Liver (tissue), 9 donors: ENCODE data around the gene HOXD4. TPM values are rescaled to one million over a fixed set of nuclear protein-coding genes. Genes with fewer than 3 reads are reported as not detected.

Experiments used
- DNase-seq: peaks from one replicate; pipeline ENCODE4 v3.0.0-alpha.2; 2017; ENCODE audit warnings: low spot score
- H3K27ac ChIP-seq, 2 donors: one replicate each; pipeline ENCODE4 v1.7.0; 2013; ENCODE audit warnings: inconsistent platforms in 2 of 2, low read length in 2 of 2, control low read depth in 1 of 2, low read depth in 1 of 2, mild to moderate bottlenecking in 1 of 2
- H3K27me3 ChIP-seq, 4 donors: one replicate each; pipeline versions ENCODE4 v1.6.1 to v1.7.0; 2013; ENCODE audit warnings: low read length in 3 of 4, inconsistent platforms in 1 of 4, mild to moderate bottlenecking in 1 of 4, moderate library complexity in 1 of 4; ENCODE audit not compliant: control insufficient read depth in 4 of 4, insufficient read depth in 4 of 4
- H3K36me3 ChIP-seq, 4 donors: one replicate each; pipeline versions ENCODE4 v1.6.1 to v1.7.0; 2013; ENCODE audit warnings: low read length in 3 of 4, mild to moderate bottlenecking in 3 of 4, low read depth in 1 of 4, moderate library complexity in 1 of 4; ENCODE audit not compliant: control insufficient read depth in 4 of 4, insufficient read depth in 3 of 4
- H3K4me1 ChIP-seq, 4 donors: one replicate each; pipeline versions ENCODE4 v1.6.1 to v1.7.0; 2013; ENCODE audit warnings: low read length in 3 of 4, mild to moderate bottlenecking in 3 of 4, moderate library complexity in 1 of 4; ENCODE audit not compliant: control insufficient read depth in 4 of 4, insufficient read depth in 4 of 4
- H3K4me3 ChIP-seq, 3 donors: one replicate each; pipeline versions ENCODE4 v1.6.1 to v1.7.0; 2013; ENCODE audit warnings: low read length in 3 of 3, control low read depth in 1 of 3, low read depth in 1 of 3, mild to moderate bottlenecking in 1 of 3
- H3K9ac ChIP-seq, 2 donors: one replicate each; pipeline ENCODE4 v1.7.0; 2013; ENCODE audit warnings: low read length in 2 of 2, mild to moderate bottlenecking in 2 of 2, moderate library complexity in 2 of 2, control low read depth in 1 of 2, low read depth in 1 of 2
- H3K9me3 ChIP-seq, 4 donors: one replicate each; pipeline versions ENCODE4 v1.6.1 to v1.7.0; 2013; ENCODE audit warnings: low read length in 3 of 4; ENCODE audit not compliant: control insufficient read depth in 4 of 4
- EGR1 ChIP-seq, 2 donors: IDR thresholded peaks; 2 replicates each; pipeline ENCODE4 v1.6.1; 2016 to 2018; ENCODE audit warnings: antibody characterized with exemption in 2 of 2, low read depth in 2 of 2
- FOXA1 ChIP-seq: IDR thresholded peaks from 2 replicates; pipeline ENCODE4 v1.6.1; 2016; ENCODE audit warnings: antibody characterized with exemption
- GABPA ChIP-seq, 2 donors: IDR thresholded peaks in 1 of 2; conservative IDR thresholded peaks in 1 of 2; 2 replicates each; pipeline ENCODE4 v1.6.1; 2016; ENCODE audit warnings: antibody characterized with exemption in 2 of 2, mild to moderate bottlenecking in 1 of 2, moderate library complexity in 1 of 2
- HNF4G ChIP-seq: IDR thresholded peaks from 2 replicates; pipeline ENCODE4 v1.6.1; 2016; ENCODE audit warnings: antibody characterized with exemption
- JUND ChIP-seq, 2 donors: IDR thresholded peaks; 2 replicates each; pipeline ENCODE4 v1.6.1; 2016; ENCODE audit warnings: antibody characterized with exemption in 2 of 2
- NR2F2 ChIP-seq: IDR thresholded peaks from 2 replicates; pipeline ENCODE4 v1.6.1; 2016; ENCODE audit warnings: antibody characterized with exemption
- RAD21 ChIP-seq, 2 donors: IDR thresholded peaks; 2 replicates each; pipeline ENCODE4 v1.6.1; 2016; ENCODE audit warnings: antibody characterized with exemption in 2 of 2, mild to moderate bottlenecking in 2 of 2
- RXRA ChIP-seq, 2 donors: IDR thresholded peaks; 2 replicates each; pipeline ENCODE4 v1.6.1; 2017 to 2018; ENCODE audit warnings: antibody characterized with exemption in 2 of 2, mild to moderate bottlenecking in 1 of 2
- SP1 ChIP-seq: IDR thresholded peaks from 2 replicates; pipeline ENCODE4 v1.6.1; 2018; ENCODE audit warnings: antibody characterized with exemption, mild to moderate bottlenecking
- TAF1 ChIP-seq: conservative IDR thresholded peaks from 2 replicates; pipeline ENCODE4 v1.6.1; 2016; ENCODE audit warnings: antibody characterized with exemption, mild to moderate bottlenecking
- WGBS: extraction: QIAGEN DNeasy Blood & Tissue Kit; methylation state at CpG from one replicate; pipeline ENCODE4 v1.1.7; 2013; 5-methylcytosine and 5-hydroxymethylcytosine counted together
- polyA plus RNA-seq, 2 donors: library from polyadenylated mRNA; stranded (reverse) in 1 of 2; unstranded in 1 of 2; fragments of 200-250 nt in 1 of 2; fragments of >200 nt in 1 of 2; fragmentation: Nextera tagmentation in 1 of 2; extraction: Ambion mirVana in 1 of 2; gene quantifications; one replicate each; pipeline versions ENCODE4 v1.2.1 to v1.2.3, GENCODE V29; 2013 to 2015
- total RNA-seq, 2 donors: library from RNA; depleted of rRNA; stranded (reverse); fragments of >200 nt; gene quantifications; one replicate each; pipeline ENCODE4 v1.2.3, GENCODE V29; 2014
- TF ChIP-seq, protein P1 (sequence below): IDR thresholded peaks from 2 replicates; pipeline ENCODE4 v1.6.1; 2016; ENCODE audit warnings: antibody characterized with exemption
- TF ChIP-seq, protein P2 (sequence below): fragments of 150-350 bp; IDR thresholded peaks from 2 replicates; pipeline ENCODE4 v1.5.1; 2017; ENCODE audit warnings: improper control_type of control experiment, low read depth, low read length; ENCODE audit not compliant: missing input control
- TF ChIP-seq, protein P3 (sequence below): IDR thresholded peaks from 2 replicates; pipeline ENCODE4 v1.6.1; 2016; ENCODE audit warnings: antibody characterized with exemption
- TF ChIP-seq, protein P4 (sequence below): IDR thresholded peaks from 2 replicates; pipeline ENCODE4 v1.6.1; 2016; ENCODE audit warnings: antibody characterized with exemption
- TF ChIP-seq, protein P5 (sequence below): IDR thresholded peaks from 2 replicates; pipeline ENCODE4 v1.6.1; 2016; ENCODE audit warnings: antibody characterized with exemption, mild to moderate bottlenecking
- donor health status: healthy.
- donor health status: healthy.
- donor health status: healthy.
- donor health status: healthy.
- donor health status: healthy.

The HOXD4 gene
- total and polyA plus RNA-seq, 4 donors: not detected

DNA sequence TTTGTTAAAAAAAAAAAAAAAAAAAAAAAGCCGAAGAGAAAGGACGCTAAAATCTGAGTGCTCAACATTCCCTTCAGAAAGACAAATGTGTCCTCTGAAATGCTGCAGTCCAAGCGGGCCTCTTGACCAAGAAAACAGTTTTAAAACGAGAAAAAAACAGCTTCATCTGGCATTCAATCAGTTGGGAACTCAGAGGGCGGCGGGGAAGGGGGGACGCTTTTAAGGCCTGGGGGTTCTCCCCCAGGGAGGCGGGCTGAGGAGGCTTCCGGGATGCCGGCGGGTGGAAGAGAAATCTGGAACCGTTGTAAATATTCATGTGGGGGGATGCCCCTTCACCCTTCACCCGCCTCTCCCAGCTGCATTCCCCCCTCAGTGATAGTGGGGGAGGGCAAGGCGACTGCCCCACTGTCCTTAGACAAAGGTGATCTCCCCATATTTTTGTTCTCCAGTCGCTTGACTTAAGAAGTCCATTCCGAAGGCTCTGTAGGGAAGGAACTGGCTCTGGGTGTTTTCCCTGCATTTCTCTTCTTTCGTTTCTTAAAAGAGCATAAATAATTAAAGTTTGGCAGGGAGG, 47.5 kb upstream of the HOXD4 start:
- 6% methylated on average over 17 of the region's 17 CpGs for WGBS
- Histone ChIP-seq H3K9ac (no peak overlapping the region), H3K27ac (no peak overlapping the region), H3K9me3 (no peaks in the 10 kb centered on the region), H3K4me1 (peaks cover 0 to 21% (median 3%) of the 10 kb centered on the region in 4 donors), H3K27me3 (peaks cover 24 to 66% (median 36%) of the 10 kb centered on the region in 4 donors), H3K36me3 (no peaks in the 10 kb centered on the region), H3K4me3 (no peak overlapping the region)
- DNase-seq: no peak
- no peak for TF ChIP-seq HNF4G
- no peak for TF ChIP-seq SP1
- TF ChIP-seq, protein P1, sequence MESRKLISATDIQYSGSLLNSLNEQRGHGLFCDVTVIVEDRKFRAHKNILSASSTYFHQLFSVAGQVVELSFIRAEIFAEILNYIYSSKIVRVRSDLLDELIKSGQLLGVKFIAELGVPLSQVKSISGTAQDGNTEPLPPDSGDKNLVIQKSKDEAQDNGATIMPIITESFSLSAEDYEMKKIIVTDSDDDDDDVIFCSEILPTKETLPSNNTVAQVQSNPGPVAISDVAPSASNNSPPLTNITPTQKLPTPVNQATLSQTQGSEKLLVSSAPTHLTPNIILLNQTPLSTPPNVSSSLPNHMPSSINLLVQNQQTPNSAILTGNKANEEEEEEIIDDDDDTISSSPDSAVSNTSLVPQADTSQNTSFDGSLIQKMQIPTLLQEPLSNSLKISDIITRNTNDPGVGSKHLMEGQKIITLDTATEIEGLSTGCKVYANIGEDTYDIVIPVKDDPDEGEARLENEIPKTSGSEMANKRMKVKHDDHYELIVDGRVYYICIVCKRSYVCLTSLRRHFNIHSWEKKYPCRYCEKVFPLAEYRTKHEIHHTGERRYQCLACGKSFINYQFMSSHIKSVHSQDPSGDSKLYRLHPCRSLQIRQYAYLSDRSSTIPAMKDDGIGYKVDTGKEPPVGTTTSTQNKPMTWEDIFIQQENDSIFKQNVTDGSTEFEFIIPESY: no peak
- TF ChIP-seq JUND (IDR thresholded peaks at IDR 0.05): no peak
- no peak for TF ChIP-seq TAF1
- TF ChIP-seq EGR1 (IDR thresholded peaks at IDR 0.05; ENCODE audit: low read depth in 2 of 2): no peak
- TF ChIP-seq, protein P2, sequence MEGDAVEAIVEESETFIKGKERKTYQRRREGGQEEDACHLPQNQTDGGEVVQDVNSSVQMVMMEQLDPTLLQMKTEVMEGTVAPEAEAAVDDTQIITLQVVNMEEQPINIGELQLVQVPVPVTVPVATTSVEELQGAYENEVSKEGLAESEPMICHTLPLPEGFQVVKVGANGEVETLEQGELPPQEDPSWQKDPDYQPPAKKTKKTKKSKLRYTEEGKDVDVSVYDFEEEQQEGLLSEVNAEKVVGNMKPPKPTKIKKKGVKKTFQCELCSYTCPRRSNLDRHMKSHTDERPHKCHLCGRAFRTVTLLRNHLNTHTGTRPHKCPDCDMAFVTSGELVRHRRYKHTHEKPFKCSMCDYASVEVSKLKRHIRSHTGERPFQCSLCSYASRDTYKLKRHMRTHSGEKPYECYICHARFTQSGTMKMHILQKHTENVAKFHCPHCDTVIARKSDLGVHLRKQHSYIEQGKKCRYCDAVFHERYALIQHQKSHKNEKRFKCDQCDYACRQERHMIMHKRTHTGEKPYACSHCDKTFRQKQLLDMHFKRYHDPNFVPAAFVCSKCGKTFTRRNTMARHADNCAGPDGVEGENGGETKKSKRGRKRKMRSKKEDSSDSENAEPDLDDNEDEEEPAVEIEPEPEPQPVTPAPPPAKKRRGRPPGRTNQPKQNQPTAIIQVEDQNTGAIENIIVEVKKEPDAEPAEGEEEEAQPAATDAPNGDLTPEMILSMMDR: no peak
- TF ChIP-seq, protein P3, sequence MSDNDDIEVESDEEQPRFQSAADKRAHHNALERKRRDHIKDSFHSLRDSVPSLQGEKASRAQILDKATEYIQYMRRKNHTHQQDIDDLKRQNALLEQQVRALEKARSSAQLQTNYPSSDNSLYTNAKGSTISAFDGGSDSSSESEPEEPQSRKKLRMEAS: no peak
- TF ChIP-seq, protein P4, sequence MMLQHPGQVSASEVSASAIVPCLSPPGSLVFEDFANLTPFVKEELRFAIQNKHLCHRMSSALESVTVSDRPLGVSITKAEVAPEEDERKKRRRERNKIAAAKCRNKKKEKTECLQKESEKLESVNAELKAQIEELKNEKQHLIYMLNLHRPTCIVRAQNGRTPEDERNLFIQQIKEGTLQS: no peak
- TF ChIP-seq FOXA1: no peak
- TF ChIP-seq GABPA (IDR thresholded peaks at IDR 0.05 in 1 of 2, conservative IDR thresholded peaks at IDR 0.05 in 1 of 2): no peak

DNA sequence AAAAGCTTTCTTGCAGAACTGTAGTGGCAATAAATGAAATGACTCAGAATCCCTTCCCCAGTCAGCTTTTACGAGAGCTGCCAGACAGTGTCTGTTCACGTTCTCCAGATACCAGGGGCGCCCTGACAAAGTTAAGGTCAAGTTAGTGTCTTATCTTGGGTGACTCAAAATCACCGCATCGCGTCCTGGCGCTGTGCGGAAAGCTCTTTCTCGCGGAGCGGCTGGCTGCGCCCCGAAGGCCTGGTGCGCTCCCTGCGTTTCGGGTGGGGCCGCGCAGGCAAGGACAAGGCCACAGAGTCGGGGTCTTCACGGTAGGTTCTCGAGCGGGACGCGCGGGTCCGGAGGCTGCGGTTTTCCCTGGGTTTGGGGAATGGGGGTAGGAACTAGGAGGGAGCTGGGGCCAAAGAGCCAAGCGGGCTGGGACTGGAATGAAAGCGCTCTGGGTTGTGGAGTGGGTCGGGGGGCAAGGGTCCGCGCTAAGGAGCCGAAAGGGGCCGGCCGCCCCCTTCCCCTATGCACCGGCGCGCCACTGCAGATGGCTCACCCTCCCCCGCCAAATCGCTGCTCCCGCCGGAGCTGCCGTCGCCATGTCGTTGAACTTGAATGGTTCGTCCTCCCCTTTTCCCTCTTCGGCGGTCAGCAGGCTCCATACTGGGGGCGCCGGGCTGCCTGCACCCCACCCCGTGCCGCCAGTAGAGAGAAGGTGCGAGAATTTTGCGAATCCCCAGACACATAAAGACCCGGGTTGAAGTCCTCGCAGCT, 46.9 kb upstream of the HOXD4 start:
- Histone ChIP-seq H3K27me3 (peaks cover 25 to 66% (median 36%) of the 10 kb centered on the region in 4 donors), H3K4me1 (peaks cover 0 to 21% (median 4%) of the 10 kb centered on the region in 4 donors), H3K9ac (no peak overlapping the region), H3K27ac (no peak overlapping the region), H3K9me3 (no peaks in the 10 kb centered on the region), H3K4me3 (no peak overlapping the region), H3K36me3 (no peaks in the 10 kb centered on the region)
- DNase-seq: no peak
- WGBS: 5% methylated on average over 56 of the region's 56 CpGs
- TF ChIP-seq, protein P4: no peak
- TF ChIP-seq NR2F2 (no peak), RAD21 (IDR thresholded peaks at IDR 0.05) (no peak), FOXA1 (no peak), SP1 (no peak), HNF4G (no peak), JUND (IDR thresholded peaks at IDR 0.05) (no peak), GABPA (IDR thresholded peaks at IDR 0.05 in 1 of 2, conservative IDR thresholded peaks at IDR 0.05 in 1 of 2) (no peak), RXRA (IDR thresholded peaks at IDR 0.05) (no peak)
- TF ChIP-seq, protein P5, sequence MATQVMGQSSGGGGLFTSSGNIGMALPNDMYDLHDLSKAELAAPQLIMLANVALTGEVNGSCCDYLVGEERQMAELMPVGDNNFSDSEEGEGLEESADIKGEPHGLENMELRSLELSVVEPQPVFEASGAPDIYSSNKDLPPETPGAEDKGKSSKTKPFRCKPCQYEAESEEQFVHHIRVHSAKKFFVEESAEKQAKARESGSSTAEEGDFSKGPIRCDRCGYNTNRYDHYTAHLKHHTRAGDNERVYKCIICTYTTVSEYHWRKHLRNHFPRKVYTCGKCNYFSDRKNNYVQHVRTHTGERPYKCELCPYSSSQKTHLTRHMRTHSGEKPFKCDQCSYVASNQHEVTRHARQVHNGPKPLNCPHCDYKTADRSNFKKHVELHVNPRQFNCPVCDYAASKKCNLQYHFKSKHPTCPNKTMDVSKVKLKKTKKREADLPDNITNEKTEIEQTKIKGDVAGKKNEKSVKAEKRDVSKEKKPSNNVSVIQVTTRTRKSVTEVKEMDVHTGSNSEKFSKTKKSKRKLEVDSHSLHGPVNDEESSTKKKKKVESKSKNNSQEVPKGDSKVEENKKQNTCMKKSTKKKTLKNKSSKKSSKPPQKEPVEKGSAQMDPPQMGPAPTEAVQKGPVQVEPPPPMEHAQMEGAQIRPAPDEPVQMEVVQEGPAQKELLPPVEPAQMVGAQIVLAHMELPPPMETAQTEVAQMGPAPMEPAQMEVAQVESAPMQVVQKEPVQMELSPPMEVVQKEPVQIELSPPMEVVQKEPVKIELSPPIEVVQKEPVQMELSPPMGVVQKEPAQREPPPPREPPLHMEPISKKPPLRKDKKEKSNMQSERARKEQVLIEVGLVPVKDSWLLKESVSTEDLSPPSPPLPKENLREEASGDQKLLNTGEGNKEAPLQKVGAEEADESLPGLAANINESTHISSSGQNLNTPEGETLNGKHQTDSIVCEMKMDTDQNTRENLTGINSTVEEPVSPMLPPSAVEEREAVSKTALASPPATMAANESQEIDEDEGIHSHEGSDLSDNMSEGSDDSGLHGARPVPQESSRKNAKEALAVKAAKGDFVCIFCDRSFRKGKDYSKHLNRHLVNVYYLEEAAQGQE: no peak
- TF ChIP-seq, protein P2: no peak
- TF ChIP-seq, protein P1: no peak
- TF ChIP-seq, protein P3: no peak
